GM12878 (cell line): ENCODE measurements around the gene NSUN7. TPM values are rescaled to one million over a fixed set of nuclear protein-coding genes. Genes with fewer than 3 reads are reported as not detected.

Experiments used
- ATAC-seq: fragments of 200-7000 bp; cut with Tn5 transposase; 3 replicates; pipeline ENCODE4 v1.9.1; 2020; ENCODE audit warnings: mild to moderate bottlenecking, moderate library complexity
- BruUV-seq: library from RNA; stranded (reverse); fragments of 400-500 nt; replicated peaks from 2 replicates; lab custom pipeline; 2021; lab: Mats Ljungman, UMichigan
- CTCF ChIA-PET: fragments of 300-600 bp; sonication (Branson Sonifier 250); formaldehyde crosslinking; extraction: SDS; loops from one replicate; lab custom pipeline; 2021; ENCODE audit warnings: inconsistent platforms; lab: Yijun Ruan, JAX
- POLR2A ChIA-PET: fragments of 350-600 bp; formaldehyde crosslinking; extraction: SDS; loops from one replicate; lab custom pipeline; 2021; ENCODE audit warnings: inconsistent platforms; lab: Charles Lee
- RAD21 ChIA-PET: fragments of 300-600 bp; sonication (Branson Sonifier 250); formaldehyde crosslinking; loops from one replicate; lab custom pipeline; 2023; ENCODE audit warnings: antibody characterized with exemption; ENCODE audit not compliant: unreplicated experiment; lab: Charles Lee
- SMC1A ChIA-PET: fragments of 300-600 bp; sonication (Branson Sonifier 250); formaldehyde crosslinking; loops from one replicate; lab custom pipeline; 2023; ENCODE audit not compliant: unreplicated experiment, uncharacterized antibody; lab: Charles Lee
- DNase-seq: peaks from one replicate; pipeline ENCODE4 v3.0.0-alpha.2; 2011; ENCODE audit warnings: low read depth, low spot score
- FAIRE-seq: peaks from 3 replicates; lab custom pipeline; 2011; peaks lifted over from hg19 to GRCh38; lab: Jason Lieb, UNC
- H2AFZ ChIP-seq: 2 replicates; pipeline ENCODE4 v1.6.0; 2011; ENCODE audit warnings: low read depth, low read length, control low read depth; ENCODE audit not compliant: control insufficient read depth
- H3K27ac ChIP-seq: 2 replicates; pipeline ENCODE4 v1.5.1; 2011; ENCODE audit warnings: control low read depth; ENCODE audit not compliant: control insufficient read depth, insufficient read depth
- H3K27me3 ChIP-seq, 2 experiments: replicated peaks in 1 of 2; 2 replicates each; pipeline versions ENCODE4 v1.6.0 to v1.6.1; 2011; ENCODE audit warnings: low read length in 1 of 2; ENCODE audit not compliant: control insufficient read depth in 2 of 2, insufficient read depth in 2 of 2
- H3K36me3 ChIP-seq, 2 experiments: 2 replicates each; pipeline ENCODE4 v1.5.1; 2011; ENCODE audit warnings: low read length in 1 of 2; ENCODE audit not compliant: control insufficient read depth in 2 of 2, insufficient read depth in 2 of 2
- H3K4me1 ChIP-seq: 2 replicates; pipeline ENCODE4 v1.6.1; 2011; ENCODE audit warnings: mild to moderate bottlenecking, low read length, moderate library complexity, mixed read lengths; ENCODE audit not compliant: control insufficient read depth, insufficient read depth
- H3K4me2 ChIP-seq: 2 replicates; pipeline ENCODE4 v1.6.0; 2011; ENCODE audit warnings: control low read depth; ENCODE audit not compliant: control insufficient read depth, insufficient read depth
- H3K4me3 ChIP-seq: fragments of 200-600 bp; sonication (generic); 2 replicates; pipeline ENCODE4 v1.5.1; 2016
- H3K79me2 ChIP-seq: 2 replicates; pipeline ENCODE4 v1.6.0; 2011; ENCODE audit warnings: low read length; ENCODE audit not compliant: control insufficient read depth, insufficient read depth
- H3K9ac ChIP-seq: 2 replicates; pipeline ENCODE4 v1.8.0; 2011; ENCODE audit warnings: low read length, control low read depth, mixed read lengths; ENCODE audit not compliant: control insufficient read depth, insufficient read depth
- H3K9me3 ChIP-seq: replicated peaks from 3 replicates; pipeline ENCODE4 v1.5.1; 2011; ENCODE audit warnings: mild to moderate bottlenecking, low read length; ENCODE audit not compliant: control insufficient read depth, insufficient read depth
- H4K20me1 ChIP-seq: 2 replicates; pipeline ENCODE4 v1.6.0; 2011; ENCODE audit not compliant: control insufficient read depth, insufficient read depth
- ATF2 ChIP-seq: IDR thresholded peaks from 2 replicates; pipeline ENCODE4 v1.6.1; 2012; ENCODE audit warnings: low read length, inconsistent platforms
- BCL11A ChIP-seq: IDR thresholded peaks from 2 replicates; pipeline ENCODE4 v1.6.1; 2011; ENCODE audit warnings: low read depth, low read length
- CHD1 ChIP-seq: IDR thresholded peaks from 2 replicates; pipeline ENCODE4 v1.6.1; 2012; ENCODE audit warnings: low read depth, low read length, improper control_type of control experiment
- MXI1 ChIP-seq: fragments of 150-350 bp; IDR thresholded peaks from 2 replicates; pipeline ENCODE4 v1.6.1; 2011; ENCODE audit warnings: low read depth, mild to moderate bottlenecking, inconsistent platforms, low read length, improper control_type of control experiment
- NFYB ChIP-seq: IDR thresholded peaks from 2 replicates; pipeline ENCODE4 v1.6.1; 2011; ENCODE audit warnings: low read depth, mild to moderate bottlenecking, low read length, improper control_type of control experiment, moderate library complexity; ENCODE audit not compliant: insufficient read depth
- SP1 ChIP-seq: IDR thresholded peaks from one replicate; pipeline ENCODE4 v1.6.1; 2011; ENCODE audit warnings: low read depth, low read length
- YY1 ChIP-seq: IDR thresholded peaks from 2 replicates; pipeline ENCODE4 v1.6.1; 2011; ENCODE audit warnings: low read depth, mild to moderate bottlenecking, low read length
- ZNF217 ChIP-seq: fragments of 450-650 bp; IDR thresholded peaks from 2 replicates; pipeline ENCODE4 v1.6.1; 2017; ENCODE audit warnings: antibody characterized with exemption, mild to moderate bottlenecking
- WGBS: methylation state at CpG from one replicate; pipeline ENCODE4 v1.1.6; 2016; ENCODE audit warnings: low lambda C conversion rate; ENCODE audit not compliant: insufficient replicate concordance, insufficient coverage; ENCODE audit errors: missing lambda C conversion rate; 5-methylcytosine and 5-hydroxymethylcytosine counted together
- in situ Hi-C: fragments of 300-500 bp; cut with MboI; formaldehyde crosslinking; loops from 9 replicates; pipeline ENCODE4 v1.14.3; 2018; ENCODE audit warnings: mixed read lengths
- intact Hi-C: fragments of 100-400 bp; cut with micrococcal nuclease; formaldehyde crosslinking; loops from one replicate; pipeline ENCODE4 v1.14.2; 2022; ENCODE audit not compliant: unreplicated experiment
- polyA plus RNA-seq, 11 experiments: library from polyadenylated mRNA; depleted of rRNA in 4 of 11; unstranded in 6 of 11; stranded (reverse) in 5 of 11; fragments of >200 nt; fragmentation: Nextera tagmentation in 4 of 11; fragmentation: Illumina TruSeq in 1 of 11; extraction: Ambion mirVana in 4 of 11; extraction: Trizol in 1 of 11; gene quantifications; 1 replicate in 1 of 11; 2 replicates in 10 of 11; pipeline versions ENCODE4 v1.2.1 to v1.2.3, GENCODE V29; 2011 to 2016; ENCODE audit warnings: inconsistent platforms in 2 of 11, missing spikeins in 2 of 11, low read depth in 1 of 11
- total RNA-seq, 4 experiments: library from RNA; depleted of rRNA in 3 of 4; stranded (reverse); fragments of >200 nt in 3 of 4; fragmentation: Illumina TruSeq in 1 of 4; extraction: Trizol in 1 of 4; gene quantifications; 2 replicates each; pipeline versions ENCODE4 v1.2.1 to v1.2.3, GENCODE V29; 2013 to 2021

NSUN7 gene
- total and polyA plus RNA-seq, 10 of the 15 experiments (the other 5 are each of a cell fraction or from before 2014, with no cell fraction given): 0.02 to 0.21 (median 0.15) TPM; not detected in 3

GRCh38 chr4:40713798-40714197 lies 36.0 kb upstream of the NSUN7 start:
- no peak for TF ChIP-seq MXI1
- TF ChIP-seq CHD1: no peak
- no peak for TF ChIP-seq BCL11A
- no peak for TF ChIP-seq ATF2
- ATAC-seq (no peak), FAIRE-seq (no peak), DNase-seq (no peak)
- 63% methylated on average over 2 of the region's 2 CpGs for WGBS
- Histone ChIP-seq H3K9ac (no peak overlapping the region), H3K27ac (no peak overlapping the region), H3K4me2 (no peak overlapping the region), H3K79me2 (no peaks in the 10 kb centered on the region), H4K20me1 (no peaks in the 10 kb centered on the region), H3K9me3 (no peaks in the 10 kb centered on the region), H3K4me3 (no peak overlapping the region), H3K27me3 (no peaks in the 10 kb centered on the region), H2AFZ (no peak overlapping the region), H3K4me1 (peaks cover 9% of the 10 kb centered on the region; the same call in 1 of the 2 replicates), H3K36me3 (no peaks in the 10 kb centered on the region)
- SMC1A ChIA-PET: interaction anchor here (0.8 to 1.9 kb wide), 3 partner anchors 41 to 86 kb away, joined by 3 to 12 read pairs (median 4); no protein-coding TSS in a partner anchor
- BruUV-seq: no TSS peak
- intact Hi-C loops (loop anchor here (10.0 kb wide), 1 partner anchor 139 kb away; no protein-coding TSS in a partner anchor), in situ Hi-C loops (no loop called here)
- CTCF ChIA-PET: no interaction called here
- RAD21 ChIA-PET: interaction anchor here (1.3 to 1.4 kb wide), 2 partner anchors 39 to 51 kb away, joined by 3 to 4 read pairs; no protein-coding TSS in a partner anchor
- POLR2A ChIA-PET: no interaction called here

- Histone ChIP-seq H3K9me3 (no peaks in the 10 kb centered on the region), H3K79me2 (no peaks in the 10 kb centered on the region), H3K4me1 (peaks cover 22% of the 10 kb centered on the region), H3K4me3 (no peak overlapping the region), H4K20me1 (no peaks in the 10 kb centered on the region), H3K36me3 (no peaks in the 10 kb centered on the region), H3K27me3 (no peaks in the 10 kb centered on the region), H3K9ac (no peak overlapping the region), H2AFZ (no peak overlapping the region; the same call in 1 of the 2 replicates), H3K27ac (no peak overlapping the region), H3K4me2 (no peak overlapping the region)
- ChIA-PET POLR2A (interaction anchor here (0.5 to 2.6 kb wide), 3 partner anchors 45 to 487 kb away, joined by 4 to 8 read pairs (median 5); no protein-coding TSS in a partner anchor), RAD21 (interaction anchor here (0.8 to 4.4 kb wide), 50 partner anchors 13 to 740 kb away, joined by 3 to 57 read pairs (median 5); partner anchors contain the start of genes N4BP2 and RBM47), CTCF (interaction anchor here (0.5 to 5.6 kb wide), 60 partner anchors 12 to 663 kb away, joined by 3 to 61 read pairs (median 5); partner anchors contain the start of gene RBM47), SMC1A (interaction anchor here (0.6 to 5.7 kb wide), 60 partner anchors 12 to 740 kb away, joined by 3 to 60 read pairs (median 4); partner anchors contain the start of genes PDS5A and RBM47)
- BruUV-seq: no TSS peak
- ATAC-seq (peak; percentile 30), DNase-seq (no peak), FAIRE-seq (no peak)
- in situ Hi-C loops (no loop called here), intact Hi-C loops (loop anchor here (2.0 to 10.0 kb wide), 7 partner anchors 44 to 662 kb away; partner anchors contain the start of gene N4BP2)
- WGBS: 73% methylated on average over 3 of the region's 3 CpGs
- TF ChIP-seq SP1 (no peak), YY1 (0 out of 2 replicates have a peak, but pooled peaks have one; percentile 3), NFYB (no peak), ZNF217 (no peak)
Measured at GRCh38 chr4:40718586-40718985, 31.2 kb upstream of the NSUN7 start.
